Measurements from ENCODE around the gene GOPC. TPM values are rescaled to one million over a fixed set of nuclear protein-coding genes. Genes with fewer than 3 reads are reported as not detected.

Gene GOPC
- total RNA-seq, 3 donors from 2014 or later: 25.6 to 36.6 (median 29.5) TPM

DNA sequence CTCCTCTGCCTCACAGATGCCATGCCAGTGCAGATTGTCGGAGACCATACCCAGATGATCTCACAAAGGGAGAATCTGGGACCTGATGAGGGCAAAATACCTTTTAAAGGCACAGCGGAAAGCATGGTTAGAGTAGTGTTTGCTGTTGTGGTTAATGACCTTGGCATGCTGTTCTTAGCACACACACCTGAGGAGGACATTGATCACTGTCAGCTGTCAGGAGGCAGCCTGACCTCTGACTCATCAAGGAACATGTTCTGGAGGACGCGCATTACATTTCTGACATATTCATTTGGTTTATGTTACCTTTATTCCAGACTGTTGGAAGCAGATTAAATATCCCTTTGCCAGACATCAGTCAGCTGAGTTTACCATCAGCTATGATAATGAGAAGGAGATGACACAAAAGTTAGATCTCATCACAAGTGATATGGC, 57.1 kb downstream of the GOPC start:
- TF ChIP-seq POLR2AphosphoS5 (IDR thresholded peaks at IDR 0.05) (no peak), POLR2A (IDR thresholded peaks at IDR 0.05) (no peak), CTCF (IDR thresholded peaks at IDR 0.05) (no peak)
- intact Hi-C loops (cut with DNase I; ENCODE audit: low total_unique reads): no loop called here
- Histone ChIP-seq H3K9me3 (no peaks in the 10 kb centered on the region), H3K27me3 (no peaks in the 10 kb centered on the region), H3K4me1 (no peaks in the 10 kb centered on the region), H3K27ac (no peak overlapping the region), H3K36me3 (no peaks in the 10 kb centered on the region), H3K4me3 (no peak overlapping the region)
- no peak for DNase-seq (ENCODE audit: low spot score in 2 of 2)

DNA sequence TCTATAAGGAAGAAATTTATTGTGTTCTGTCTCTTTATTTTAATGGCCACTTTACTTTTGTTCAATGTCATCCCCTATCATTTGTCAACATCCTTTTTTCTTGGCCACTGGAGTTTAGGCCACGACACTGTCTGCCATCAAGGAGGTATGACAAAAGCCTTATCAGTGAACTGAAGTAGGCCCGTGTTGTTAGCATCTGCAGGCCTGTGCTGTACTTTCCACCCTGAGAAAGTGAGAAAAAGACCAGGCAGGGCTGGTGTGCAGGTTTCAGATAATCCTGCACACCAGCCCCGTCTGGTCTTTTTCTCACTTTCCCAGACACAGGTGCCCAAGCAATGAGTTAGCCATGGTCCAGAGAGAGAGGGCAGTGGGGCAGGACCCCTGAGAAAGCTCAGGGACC, 57.6 kb downstream of the GOPC start:
- H3K27ac ChIP-seq: no peak overlapping the region
- no peaks in the 10 kb centered on the region for H3K4me1 ChIP-seq
- H3K4me3 ChIP-seq: no peak overlapping the region
- no peak for DNase-seq (ENCODE audit: low spot score in 2 of 2)
- H3K36me3 ChIP-seq: no peaks in the 10 kb centered on the region
- intact Hi-C loops (cut with DNase I; ENCODE audit: low total_unique reads): no loop called here
- no peaks in the 10 kb centered on the region for H3K27me3 ChIP-seq
- H3K9me3 ChIP-seq: no peaks in the 10 kb centered on the region
- no peak for TF ChIP-seq POLR2AphosphoS5 (IDR thresholded peaks at IDR 0.05)
- no peak for TF ChIP-seq POLR2A (IDR thresholded peaks at IDR 0.05)
- no peak for TF ChIP-seq CTCF (IDR thresholded peaks at IDR 0.05)

DNA sequence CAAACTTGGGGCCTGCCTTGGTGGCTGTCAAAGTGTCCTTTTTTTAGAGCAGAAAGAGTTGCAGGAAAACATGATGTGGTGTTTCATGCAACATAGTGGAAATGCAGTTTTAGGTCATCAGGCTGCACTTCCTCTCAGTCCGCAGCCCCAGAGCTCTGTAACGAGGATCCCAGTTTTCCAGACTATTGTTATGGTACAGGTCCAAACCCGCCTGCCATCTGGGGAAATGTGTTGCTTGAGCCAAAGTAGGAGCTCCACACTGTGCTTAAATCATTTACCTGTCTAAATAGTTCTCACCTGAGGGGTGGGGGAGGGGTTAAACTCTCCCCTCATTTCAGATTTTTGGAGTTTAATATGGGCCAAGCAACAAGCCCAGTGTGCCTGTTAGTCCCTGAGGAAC, 59.8 kb downstream of the GOPC start:
- intact Hi-C loops (cut with DNase I; ENCODE audit: low total_unique reads): no loop called here
- H3K4me3 ChIP-seq: no peak overlapping the region
- no peaks in the 10 kb centered on the region for H3K36me3 ChIP-seq
- H3K9me3 ChIP-seq: no peaks in the 10 kb centered on the region
- no peaks in the 10 kb centered on the region for H3K4me1 ChIP-seq
- no peak for DNase-seq (ENCODE audit: low spot score in 2 of 2)
- no peak overlapping the region for H3K27ac ChIP-seq
- TF ChIP-seq POLR2A (IDR thresholded peaks at IDR 0.05): no peak
- no peak for TF ChIP-seq POLR2AphosphoS5 (IDR thresholded peaks at IDR 0.05)
- no peak for TF ChIP-seq CTCF (IDR thresholded peaks at IDR 0.05)
- H3K27me3 ChIP-seq: no peaks in the 10 kb centered on the region

DNA sequence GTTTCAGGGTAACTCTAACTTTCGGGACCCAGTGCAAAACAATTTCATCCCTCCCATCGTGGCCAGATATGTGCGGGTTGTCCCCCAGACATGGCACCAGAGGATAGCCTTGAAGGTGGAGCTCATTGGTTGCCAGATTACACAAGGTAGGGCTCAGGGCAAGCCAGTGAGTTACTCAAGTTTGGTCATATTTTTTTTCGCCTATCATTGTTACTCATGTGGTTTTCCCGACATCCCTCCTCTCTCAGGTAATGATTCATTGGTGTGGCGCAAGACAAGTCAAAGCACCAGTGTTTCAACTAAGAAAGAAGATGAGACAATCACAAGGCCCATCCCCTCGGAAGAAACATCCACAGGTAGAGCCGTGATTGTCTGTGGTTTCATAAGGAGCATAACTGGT, 61.6 kb downstream of the GOPC start:
- no peak for DNase-seq (ENCODE audit: low spot score in 2 of 2)
- H3K27ac ChIP-seq: no peak overlapping the region
- intact Hi-C loops (cut with DNase I; ENCODE audit: low total_unique reads): no loop called here
- no peaks in the 10 kb centered on the region for H3K27me3 ChIP-seq
- H3K9me3 ChIP-seq: no peaks in the 10 kb centered on the region
- H3K36me3 ChIP-seq: no peaks in the 10 kb centered on the region
- no peaks in the 10 kb centered on the region for H3K4me1 ChIP-seq
- no peak overlapping the region for H3K4me3 ChIP-seq
- TF ChIP-seq POLR2A (IDR thresholded peaks at IDR 0.05) (no peak), CTCF (IDR thresholded peaks at IDR 0.05) (no peak), POLR2AphosphoS5 (IDR thresholded peaks at IDR 0.05) (no peak)

GRCh38 chr6:117538615-117539014, 63.7 kb downstream of the GOPC start:
- Histone ChIP-seq H3K27ac (no peak overlapping the region), H3K4me1 (no peaks in the 10 kb centered on the region), H3K36me3 (no peaks in the 10 kb centered on the region), H3K9me3 (no peaks in the 10 kb centered on the region), H3K4me3 (no peak overlapping the region), H3K27me3 (no peaks in the 10 kb centered on the region)
- DNase-seq (ENCODE audit: low spot score in 2 of 2): no peak
- intact Hi-C loops (cut with DNase I; ENCODE audit: low total_unique reads): no loop called here
- TF ChIP-seq POLR2AphosphoS5 (IDR thresholded peaks at IDR 0.05) (no peak), POLR2A (IDR thresholded peaks at IDR 0.05) (no peak), CTCF (IDR thresholded peaks at IDR 0.05) (no peak)

Data from breast epithelium (tissue), 4 donors.